Measurements from ENCODE around the gene UHMK1. TPM values are rescaled to one million over a fixed set of nuclear protein-coding genes. Genes with fewer than 3 reads are reported as not detected.
"Not testable (repeated sequence)": the region's sequence is repeated elsewhere in the genome, so short reads cannot be mapped to it uniquely, and the experiment has no call there.

UHMK1 gene
- 10 to 100 TPM; 60.2 to 91.0 (median 79.7) TPM for total RNA-seq

- TF ChIP-seq POLR2A (IDR thresholded peaks at IDR 0.05) (peak; percentile 63 to 72), CTCF (IDR thresholded peaks at IDR 0.05 in 4 of 5, conservative IDR thresholded peaks at IDR 0.05 in 1 of 5) (no peak)
These were observed at the start of gene UHMK1 for GRCh38 chr1:162497723-162498495. TSS of gene UHMK1 (plus strand) at chr1:162497818. CDS start at chr1:162498001, 183 bp downstream.

GRCh38 chr1:162454361-162454760 lies 43.3 kb upstream of the UHMK1 start:
- ATAC-seq; in situ Hi-C loops (cut with MboI; ENCODE audit: low sequenced_read_pairs in 4 of 4): not testable (repeated sequence)

More at GRCh38 chr1:162497723-162498495, at the start of gene UHMK1:
- intact Hi-C loops (cut with DNase I; ENCODE audit: low total_unique reads) (loop anchor here (2.0 kb wide), 1 partner anchor 63 kb away; the partner anchor contains the start of gene UAP1), in situ Hi-C loops (cut with MboI; ENCODE audit: low sequenced_read_pairs in 4 of 4) (loop anchor here in 1 of 4 donors (5.0 kb wide), 1 partner anchor 69 kb away; no protein-coding TSS in a partner anchor)
- peak within 1 kb of the TSS; percentile 88 to 96 (median 95) for H3K27ac ChIP-seq
- H3K4me3 ChIP-seq: peak within 1 kb of the TSS; percentile 88 to 98 (median 91)
- H3K4me1 ChIP-seq: peaks cover 28 to 36% of the 10 kb centered on the region in 2 donors
- ATAC-seq (peak; percentile 91 to 99), DNase-seq (peak; percentile 85 to 89)
- H3K27me3 ChIP-seq: no peaks in the 10 kb centered on the region
- peaks cover 0 to 21% of the 10 kb centered on the region in 2 donors for H3K36me3 ChIP-seq
- no peaks in the 10 kb centered on the region for H3K9me3 ChIP-seq

GRCh38 chr1:162456323-162456722 lies 41.3 kb upstream of the UHMK1 start:
- intact Hi-C loops (cut with DNase I; ENCODE audit: low total_unique reads): no loop called here
- ATAC-seq (no peak), DNase-seq (no peak)
- Histone ChIP-seq H3K27me3 (no peaks in the 10 kb centered on the region), H3K36me3 (no peaks in the 10 kb centered on the region), H3K9me3 (no peaks in the 10 kb centered on the region), H3K4me1 (no peaks in the 10 kb centered on the region), H3K4me3 (no peak overlapping the region), H3K27ac (no peak overlapping the region)
- in situ Hi-C loops (cut with MboI; ENCODE audit: low sequenced_read_pairs in 4 of 4): no loop called here
- TF ChIP-seq CTCF (IDR thresholded peaks at IDR 0.05 in 4 of 5, conservative IDR thresholded peaks at IDR 0.05 in 1 of 5): no peak
- no peak for TF ChIP-seq POLR2A (IDR thresholded peaks at IDR 0.05)

More at GRCh38 chr1:162454361-162454760, 43.3 kb upstream of the UHMK1 start:
- H3K4me1 ChIP-seq; H3K36me3 ChIP-seq; intact Hi-C loops (cut with DNase I; ENCODE audit: low total_unique reads); H3K27ac ChIP-seq; H3K4me3 ChIP-seq; H3K27me3 ChIP-seq; H3K9me3 ChIP-seq; DNase-seq: not testable (repeated sequence)

- H3K27ac ChIP-seq: no peak overlapping the region
- intact Hi-C loops (cut with DNase I; ENCODE audit: low total_unique reads): no loop called here
- no peaks in the 10 kb centered on the region for H3K9me3 ChIP-seq
- in situ Hi-C loops (cut with MboI; ENCODE audit: low sequenced_read_pairs in 4 of 4): no loop called here
- no peaks in the 10 kb centered on the region for H3K36me3 ChIP-seq
- ATAC-seq (no peak), DNase-seq (no peak)
- no peak overlapping the region for H3K4me3 ChIP-seq
- H3K4me1 ChIP-seq: no peaks in the 10 kb centered on the region
- TF ChIP-seq CTCF (IDR thresholded peaks at IDR 0.05 in 4 of 5, conservative IDR thresholded peaks at IDR 0.05 in 1 of 5): no peak
- TF ChIP-seq POLR2A (IDR thresholded peaks at IDR 0.05): no peak
- H3K27me3 ChIP-seq: no peaks in the 10 kb centered on the region
These were observed 39.4 kb upstream of the UHMK1 start for GRCh38 chr1:162458236-162458635.

GRCh38 chr1:162462425-162462824 lies 35.2 kb upstream of the UHMK1 start:
- H3K27me3 ChIP-seq; H3K4me3 ChIP-seq; H3K9me3 ChIP-seq; ATAC-seq; DNase-seq; in situ Hi-C loops (cut with MboI; ENCODE audit: low sequenced_read_pairs in 4 of 4); intact Hi-C loops (cut with DNase I; ENCODE audit: low total_unique reads); H3K36me3 ChIP-seq; H3K27ac ChIP-seq; H3K4me1 ChIP-seq: not testable (repeated sequence)
